SKM-1 (cell line): ENCODE measurements around the gene JOSD2.

Experiments
- DNase-seq: peaks from one replicate; lab custom pipeline; 2025; ENCODE audit not compliant: unreplicated experiment; lab: John Stamatoyannopoulos, UW

JOSD2 gene

DNA sequence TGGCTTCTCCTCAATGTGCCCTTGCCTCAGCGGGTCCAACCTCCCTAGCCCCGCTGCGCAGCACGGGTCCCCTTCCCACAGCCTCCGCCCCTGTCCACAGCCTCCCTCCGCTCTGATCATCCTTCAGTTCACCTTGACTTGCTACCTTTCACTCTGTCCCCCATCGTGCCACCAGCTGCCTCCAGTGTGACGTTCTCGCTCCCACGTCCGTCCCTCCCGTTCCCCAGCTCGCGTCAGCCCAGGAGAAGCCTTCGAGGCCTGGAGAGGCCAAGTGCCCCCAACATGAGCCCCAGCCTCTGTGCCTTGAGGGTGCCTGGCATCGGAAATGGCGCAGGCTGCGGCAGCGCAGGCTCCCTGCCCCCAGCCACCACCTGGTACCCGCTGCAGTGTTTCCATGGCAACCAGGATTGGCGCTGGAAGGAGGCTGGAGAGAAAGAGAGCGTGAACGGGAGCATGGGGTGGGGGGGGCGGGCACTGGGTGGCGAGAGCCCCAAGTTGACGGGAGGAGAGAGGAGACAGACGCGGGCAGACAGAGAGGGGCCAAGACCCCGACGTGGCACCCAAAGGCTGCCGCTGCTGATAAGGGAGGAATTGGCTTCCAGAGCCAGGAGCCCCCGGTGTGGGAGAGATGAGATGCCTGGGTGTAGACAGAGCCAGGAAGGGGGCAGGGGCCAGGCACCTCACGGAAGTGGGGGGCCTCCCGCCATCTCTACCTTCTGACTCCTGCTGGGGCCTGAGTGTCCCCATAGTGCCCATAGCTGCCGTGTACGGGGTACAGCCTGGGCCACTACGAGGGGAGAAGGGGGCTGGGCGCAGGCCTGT lies 3.6 kb upstream of the JOSD2 start:
- DNase-seq = no peak

DNA sequence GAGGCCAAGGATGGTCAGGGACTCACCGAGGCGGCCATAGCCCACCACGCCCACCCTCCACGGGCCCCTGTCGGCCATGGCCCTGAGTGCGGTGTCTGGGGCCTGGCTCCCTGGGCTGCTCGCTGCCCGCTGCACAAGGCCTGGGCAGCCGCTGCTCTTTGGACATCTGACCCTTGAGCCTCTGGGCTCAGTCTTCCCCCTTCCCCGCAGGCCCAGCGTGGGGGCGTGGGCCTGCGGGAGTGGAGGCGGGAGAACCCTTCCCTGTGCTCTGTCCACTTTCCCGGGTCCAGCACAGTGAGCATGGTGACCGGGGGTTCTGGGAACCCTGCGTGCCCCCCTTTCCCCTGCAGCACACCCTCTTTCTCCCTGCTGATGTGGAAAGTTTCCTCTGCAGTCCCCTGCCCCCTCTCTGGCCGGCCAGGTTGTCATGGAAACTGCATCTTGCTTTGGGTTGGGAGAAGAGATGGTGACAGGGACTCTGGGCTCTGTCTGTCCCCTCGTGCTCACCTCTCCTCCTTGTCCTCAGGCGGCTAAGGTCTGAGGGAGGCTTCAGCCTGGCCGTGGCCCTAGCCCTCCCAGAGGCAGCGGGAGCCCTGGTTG lies 2.9 kb upstream of the JOSD2 start, which contains the start of gene ASPDH:
TSS of gene ASPDH (minus strand) at position 168 of the 600 bp plus-strand sequence. CDS start at position 78, 90 bp downstream.
- no peak for DNase-seq

DNA sequence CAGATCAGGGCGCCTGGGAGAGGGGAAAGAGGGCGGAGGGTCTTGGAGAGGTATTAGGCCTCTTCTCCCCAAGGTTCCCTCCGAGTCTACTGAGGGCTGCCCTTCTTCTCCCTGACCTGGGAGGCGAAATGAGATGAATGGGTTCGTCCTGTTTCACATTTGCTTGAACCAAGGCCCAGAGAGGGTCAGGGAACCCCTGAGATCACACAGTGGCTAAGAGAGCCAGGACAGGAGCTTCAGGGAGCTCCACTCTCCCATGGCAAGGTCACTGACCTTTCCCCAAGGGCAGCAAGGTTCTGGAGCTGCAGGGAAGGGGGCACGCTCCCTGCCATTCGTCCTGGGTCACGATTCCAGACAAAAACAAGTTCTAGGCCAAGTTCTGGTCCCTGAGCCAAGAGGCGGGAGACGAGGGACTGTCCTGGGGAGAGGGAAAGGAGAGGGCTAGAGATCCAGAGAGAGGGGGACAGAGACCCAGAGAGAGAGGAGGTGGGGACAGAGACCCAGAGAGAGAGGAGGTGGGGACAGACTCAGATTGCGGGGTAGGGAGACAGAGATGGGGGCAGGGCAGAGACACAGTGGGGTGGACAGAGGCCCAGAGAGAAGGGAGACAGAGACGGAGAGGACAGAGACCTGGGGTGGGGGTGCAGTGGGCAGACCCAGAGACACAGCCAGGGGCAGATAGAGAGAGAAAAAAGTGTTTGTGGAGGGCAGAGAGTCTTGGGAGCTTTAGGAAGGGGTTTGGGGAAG lies 2.2 kb upstream of the JOSD2 start:
- no peak for DNase-seq

DNA sequence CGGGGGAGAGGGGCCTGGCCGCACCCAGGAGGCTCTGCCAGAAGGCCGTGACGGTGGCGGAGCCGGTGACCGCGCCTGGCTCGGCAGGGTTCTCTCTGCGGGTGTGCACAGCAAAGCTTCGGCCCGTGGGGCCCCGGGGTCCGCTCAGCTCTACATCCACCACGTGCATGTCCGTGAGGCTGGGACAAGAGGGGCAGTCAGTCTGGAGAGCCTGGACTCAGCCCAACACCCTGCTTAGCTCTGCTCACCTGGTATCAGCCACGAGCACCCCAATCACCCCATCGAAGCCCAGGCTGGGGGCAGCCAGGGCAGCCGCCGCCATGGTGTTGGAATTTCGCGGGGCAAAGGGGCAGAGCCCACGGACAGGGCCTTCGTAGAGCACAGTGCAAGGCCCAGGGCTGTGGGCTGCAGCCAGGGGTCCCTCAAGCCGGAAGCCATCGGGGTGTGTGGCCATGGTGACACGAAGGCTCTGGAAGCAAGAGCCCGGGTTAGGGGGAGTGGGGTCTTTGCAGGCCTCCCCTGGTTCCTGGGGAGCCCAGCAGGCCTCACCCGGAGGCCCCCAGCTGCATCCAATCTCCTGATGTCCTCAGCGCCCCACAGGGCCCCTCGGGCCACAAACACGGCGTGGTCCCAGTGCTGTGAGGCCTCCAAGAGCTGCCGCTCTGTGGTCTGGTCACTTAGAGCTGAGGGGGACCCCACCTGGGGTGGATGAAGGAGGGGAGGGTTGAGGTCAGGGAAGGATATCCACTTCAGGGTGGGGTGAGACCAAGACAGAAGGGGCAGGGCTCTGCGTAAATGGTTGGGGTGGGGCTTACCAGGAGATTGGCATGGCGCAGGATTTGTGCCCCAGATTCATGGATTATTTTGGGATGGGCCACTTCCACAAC lies 1.4 kb upstream of the JOSD2 start:
- DNase-seq = no peak

DNA sequence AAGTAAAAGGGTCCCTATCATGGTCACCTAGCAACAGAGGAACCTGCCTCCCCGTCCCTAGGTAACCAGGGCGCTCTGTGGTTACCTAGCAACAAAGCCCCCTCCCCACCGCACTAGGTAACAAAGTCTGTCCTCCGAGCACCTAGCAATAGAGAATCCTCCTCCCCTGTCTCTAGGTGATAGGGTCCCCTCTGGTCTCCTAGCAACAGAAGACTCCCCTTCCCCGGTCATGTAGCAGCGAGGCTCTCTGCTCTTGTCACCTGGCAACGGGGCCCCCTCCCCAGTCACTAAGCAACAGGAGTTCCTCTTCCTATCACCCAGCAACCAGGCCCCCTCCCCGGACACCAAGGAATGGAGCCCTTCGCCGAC lies 307 bp downstream of the JOSD2 start:
- DNase-seq = peak; percentile 46

DNA sequence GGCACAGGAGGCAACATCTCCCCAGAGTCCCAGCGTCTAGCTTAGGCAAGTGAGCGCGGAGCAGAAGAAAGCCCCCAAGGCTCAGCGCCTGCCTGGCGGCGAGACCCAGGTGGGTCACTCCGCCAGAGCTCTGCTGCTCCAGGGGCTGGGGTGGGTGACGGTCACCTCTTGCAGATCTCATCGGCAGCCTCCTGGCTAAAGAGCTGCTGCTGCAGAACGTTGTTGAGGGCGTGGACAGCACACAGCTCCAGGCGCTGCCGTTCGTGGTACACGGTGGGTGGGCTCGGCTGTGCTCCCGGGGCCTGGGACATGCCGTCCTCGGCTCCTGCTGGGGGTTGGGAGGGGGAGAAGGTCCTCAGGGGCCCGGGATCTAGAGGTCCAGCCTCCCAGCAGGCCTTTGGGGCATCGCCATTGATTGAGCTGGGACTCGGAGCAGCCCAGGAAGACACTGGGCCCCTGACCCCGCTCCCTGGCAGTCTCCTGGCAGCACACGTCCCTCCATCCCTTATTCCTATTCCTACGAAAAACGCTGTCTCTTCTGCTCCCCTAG lies 795 bp downstream of the JOSD2 start:
- no peak for DNase-seq

DNA sequence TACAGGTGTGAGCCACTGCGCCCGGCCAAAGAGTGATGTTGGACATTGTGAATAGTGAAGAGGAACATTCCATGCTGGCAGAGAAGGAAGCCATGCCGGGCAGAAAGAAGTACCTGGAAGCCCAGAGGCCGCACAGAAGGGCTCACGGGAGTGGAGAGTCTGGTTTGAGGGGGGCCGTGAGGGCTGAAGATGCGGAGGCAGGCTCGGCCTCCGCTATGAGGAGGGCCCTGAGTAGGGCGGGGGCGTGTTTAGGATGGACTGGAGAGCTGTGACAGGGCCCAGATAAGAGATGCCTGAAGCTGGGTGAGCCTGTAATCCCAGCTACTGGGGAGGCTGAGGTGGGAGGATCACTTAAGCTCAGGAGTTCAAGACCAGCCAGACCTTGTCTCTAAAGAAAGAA lies 1.6 kb downstream of the JOSD2 start:
- no peak for DNase-seq

DNA sequence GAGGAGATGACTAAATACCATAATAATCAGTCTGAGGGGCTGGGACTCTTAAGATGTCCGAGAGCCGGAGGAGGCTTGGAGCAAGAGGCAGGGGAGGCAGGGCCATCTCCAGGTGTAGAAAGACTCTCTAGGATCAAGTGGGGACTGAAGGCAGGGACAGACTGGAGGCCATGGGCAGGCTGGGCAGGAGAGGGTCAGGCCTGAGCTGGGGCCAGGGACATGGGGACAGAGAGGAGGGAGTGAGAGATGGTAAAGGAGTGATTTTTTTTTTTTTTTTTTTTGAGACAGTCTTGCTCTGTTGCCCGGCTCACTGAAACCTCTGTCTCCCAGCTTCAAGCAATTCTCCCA lies 2.2 kb downstream of the JOSD2 start:
- DNase-seq = no peak

DNA sequence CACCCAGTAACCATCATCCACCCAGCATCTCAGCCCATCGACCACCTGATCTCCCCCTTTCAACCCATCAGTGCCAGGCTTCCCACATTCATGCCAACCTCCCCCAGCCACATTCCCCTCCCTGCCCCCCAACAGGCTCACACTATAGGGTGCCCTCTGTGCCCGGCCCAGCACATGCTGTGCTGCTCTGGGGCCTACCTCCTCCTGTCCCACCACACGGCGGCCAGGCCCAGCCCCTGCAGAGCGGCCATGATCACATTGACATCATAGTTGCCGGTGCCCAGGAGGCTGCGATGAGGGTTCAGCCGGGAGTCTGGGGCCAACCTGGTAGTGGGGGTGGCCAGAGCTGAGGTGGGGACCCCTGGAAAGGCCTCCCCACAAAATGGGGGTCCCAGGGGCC lies 3.6 kb downstream of the JOSD2 start:
- no peak for DNase-seq

DNA sequence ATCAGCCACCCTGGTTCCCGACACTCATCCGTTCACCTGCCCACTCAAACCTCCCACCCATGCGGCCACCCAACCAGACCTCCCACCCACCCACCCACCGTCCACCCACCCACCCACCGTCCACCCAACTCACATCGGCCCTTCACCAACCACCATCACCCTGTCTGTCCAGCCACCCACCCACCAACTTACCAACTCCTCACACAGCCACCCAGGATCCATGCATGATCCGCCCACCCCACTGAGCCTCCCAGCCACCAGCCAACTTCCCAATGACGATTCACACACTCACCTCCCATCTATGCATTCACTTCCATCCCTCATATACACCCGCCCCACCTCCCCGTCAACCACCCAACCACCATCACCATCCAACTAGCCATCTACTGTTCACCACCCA lies 4.3 kb downstream of the JOSD2 start:
- no peak for DNase-seq

DNA sequence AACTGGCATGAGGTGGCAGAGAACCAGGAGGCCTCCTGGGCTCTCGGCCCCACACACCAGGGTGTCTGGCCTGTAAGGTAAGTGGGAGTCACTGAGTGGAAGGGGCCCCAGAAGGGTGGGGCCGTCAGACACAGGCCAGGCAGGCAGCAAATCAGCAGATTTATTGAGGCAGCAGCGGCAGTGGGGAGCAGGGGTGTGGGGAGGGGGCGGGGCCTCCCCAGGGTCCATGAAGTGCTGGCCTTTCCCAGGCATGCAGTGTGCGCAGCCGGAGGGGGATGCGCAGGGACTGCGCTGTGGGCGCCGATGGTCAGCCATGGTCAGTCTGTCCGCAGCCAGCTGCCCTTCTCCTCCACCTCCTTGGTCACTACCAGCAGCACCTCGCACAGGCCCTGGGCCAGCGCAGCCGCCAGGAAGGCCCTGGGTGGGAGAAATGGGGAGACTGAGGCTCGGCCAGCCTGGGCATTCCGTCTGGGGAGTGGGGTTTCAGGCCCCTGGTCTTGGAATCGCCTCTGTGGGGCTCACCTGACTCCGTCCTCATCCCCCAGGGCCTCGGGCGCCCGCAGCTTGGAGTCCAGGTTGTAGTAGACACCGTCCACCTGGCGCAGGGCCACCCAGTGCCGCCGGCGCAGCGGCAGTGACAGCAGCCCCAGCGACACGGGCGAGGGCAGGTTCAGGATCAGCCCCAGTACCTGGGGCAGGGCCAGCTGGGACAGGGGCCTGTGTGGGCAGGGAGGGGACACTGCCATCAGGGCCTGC lies 5.0 kb downstream of the JOSD2 start:
- DNase-seq = no peak

DNA sequence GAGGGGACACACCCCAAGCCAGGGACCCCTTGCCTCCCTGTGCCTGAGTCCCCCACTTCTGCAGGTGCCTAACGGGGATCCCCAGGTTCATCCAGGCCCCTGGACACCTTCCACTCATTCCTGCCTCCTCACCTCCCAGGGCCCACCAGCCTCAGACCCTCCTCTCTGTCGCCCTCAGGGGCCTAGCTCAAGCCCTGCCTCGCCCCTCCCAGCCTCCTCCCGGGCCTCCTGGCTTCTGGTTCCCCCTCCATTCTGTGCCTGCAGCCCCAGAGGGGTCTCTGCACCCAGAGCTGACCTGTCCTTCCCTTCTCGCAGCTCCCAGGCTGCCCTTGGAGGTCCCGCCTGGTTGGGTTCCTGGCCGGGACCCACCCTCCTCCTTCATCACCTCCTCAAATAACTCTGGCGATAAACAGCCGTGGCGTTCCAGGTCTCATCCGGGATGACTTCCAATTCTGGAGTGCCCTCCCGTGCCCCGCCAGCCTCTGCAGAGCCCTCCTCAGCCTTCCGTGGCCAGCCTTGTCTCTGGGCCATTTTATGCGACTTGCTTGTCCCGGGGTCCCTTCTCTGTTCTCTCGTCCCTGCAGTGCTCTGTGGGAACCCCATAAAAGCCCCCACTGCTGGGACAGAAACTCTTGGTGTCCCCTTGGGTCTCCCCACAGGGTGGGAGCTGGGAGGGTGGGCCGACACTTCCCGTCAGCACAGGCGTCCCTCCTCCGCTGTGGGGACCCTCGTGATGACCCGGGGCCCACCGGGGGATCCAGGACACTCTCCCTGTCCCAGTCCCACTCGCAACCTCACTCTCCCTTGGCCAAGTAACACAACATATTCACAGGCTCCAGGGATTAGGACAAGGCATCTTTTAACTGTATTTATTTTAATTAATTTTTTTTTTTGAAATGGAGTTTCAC lies 9.2 kb downstream of the JOSD2 start:
- DNase-seq = no peak

DNA sequence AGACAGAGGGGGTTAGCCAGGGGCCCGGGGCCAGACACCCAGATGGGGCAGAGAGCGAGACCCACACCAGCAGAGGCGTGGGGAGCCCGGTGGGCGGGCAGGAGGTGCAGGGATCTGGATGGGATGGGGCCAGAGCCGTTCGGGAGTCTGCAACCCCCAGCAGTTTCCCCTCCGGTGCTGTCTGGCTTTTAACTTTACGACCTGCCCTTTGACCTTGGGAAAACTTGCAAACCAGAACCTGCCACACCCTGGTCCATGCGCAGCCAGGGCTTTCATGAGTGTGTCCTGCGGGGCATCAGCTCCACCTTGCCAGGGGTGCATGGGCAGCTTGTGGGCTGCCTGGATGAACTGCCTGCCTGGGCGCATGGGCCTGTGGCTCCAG lies 9.8 kb downstream of the JOSD2 start:
- DNase-seq = no peak

DNA sequence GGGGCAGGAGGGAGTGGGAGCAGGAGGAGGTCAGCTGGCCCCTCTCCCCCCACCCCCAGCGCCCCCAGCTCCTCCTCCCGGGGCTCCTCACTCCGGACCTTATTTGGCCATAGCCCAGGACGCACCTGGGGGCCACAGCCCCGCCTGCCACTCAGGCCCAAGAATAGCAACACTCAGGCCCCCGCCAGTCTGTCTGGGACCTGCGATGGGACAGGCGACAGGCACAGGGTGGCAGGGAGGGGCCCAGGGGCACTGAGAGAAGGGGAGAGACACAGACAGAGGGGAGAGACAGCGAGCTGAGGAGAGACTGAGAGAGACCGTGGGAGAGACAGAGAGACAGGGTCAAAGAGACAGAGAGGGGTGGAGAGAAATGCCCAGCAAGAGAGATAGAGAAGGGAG lies 10.2 kb downstream of the JOSD2 start:
- DNase-seq = no peak

DNA sequence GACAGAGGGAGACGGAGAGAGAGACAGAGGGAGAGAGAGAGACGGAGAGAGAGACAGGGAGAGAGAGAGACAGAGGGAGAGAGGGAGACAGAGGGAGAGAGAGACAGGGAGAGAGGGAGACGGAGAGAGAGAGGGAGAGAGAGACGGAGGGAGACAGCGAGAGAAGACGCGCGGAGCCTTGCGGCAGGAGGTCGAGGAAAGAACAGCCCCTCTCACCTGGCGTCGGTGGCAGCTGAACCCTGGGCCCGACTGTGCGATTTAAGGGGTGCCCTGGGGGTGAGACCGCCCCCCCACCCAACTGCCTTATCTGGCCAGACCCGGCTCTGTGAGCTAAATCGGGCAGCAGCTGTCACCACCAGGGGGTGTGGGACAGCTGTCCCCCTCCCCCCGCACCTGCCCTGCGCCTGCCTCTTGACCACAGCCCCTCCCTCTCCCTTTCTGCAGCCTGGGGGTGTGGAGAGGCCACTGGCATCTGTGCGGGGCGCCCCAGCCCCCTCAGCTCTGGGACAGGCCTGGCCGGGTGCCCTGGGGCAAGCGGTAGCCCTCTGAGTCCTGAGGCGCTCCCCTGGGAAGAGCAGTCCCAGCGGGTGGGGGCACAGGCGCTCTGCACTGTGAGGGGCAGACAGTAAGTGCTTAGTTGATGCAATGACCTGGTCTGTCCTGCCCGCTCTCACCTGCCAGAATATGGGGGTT lies 10.8 kb downstream of the JOSD2 start:
- no peak for DNase-seq

DNA sequence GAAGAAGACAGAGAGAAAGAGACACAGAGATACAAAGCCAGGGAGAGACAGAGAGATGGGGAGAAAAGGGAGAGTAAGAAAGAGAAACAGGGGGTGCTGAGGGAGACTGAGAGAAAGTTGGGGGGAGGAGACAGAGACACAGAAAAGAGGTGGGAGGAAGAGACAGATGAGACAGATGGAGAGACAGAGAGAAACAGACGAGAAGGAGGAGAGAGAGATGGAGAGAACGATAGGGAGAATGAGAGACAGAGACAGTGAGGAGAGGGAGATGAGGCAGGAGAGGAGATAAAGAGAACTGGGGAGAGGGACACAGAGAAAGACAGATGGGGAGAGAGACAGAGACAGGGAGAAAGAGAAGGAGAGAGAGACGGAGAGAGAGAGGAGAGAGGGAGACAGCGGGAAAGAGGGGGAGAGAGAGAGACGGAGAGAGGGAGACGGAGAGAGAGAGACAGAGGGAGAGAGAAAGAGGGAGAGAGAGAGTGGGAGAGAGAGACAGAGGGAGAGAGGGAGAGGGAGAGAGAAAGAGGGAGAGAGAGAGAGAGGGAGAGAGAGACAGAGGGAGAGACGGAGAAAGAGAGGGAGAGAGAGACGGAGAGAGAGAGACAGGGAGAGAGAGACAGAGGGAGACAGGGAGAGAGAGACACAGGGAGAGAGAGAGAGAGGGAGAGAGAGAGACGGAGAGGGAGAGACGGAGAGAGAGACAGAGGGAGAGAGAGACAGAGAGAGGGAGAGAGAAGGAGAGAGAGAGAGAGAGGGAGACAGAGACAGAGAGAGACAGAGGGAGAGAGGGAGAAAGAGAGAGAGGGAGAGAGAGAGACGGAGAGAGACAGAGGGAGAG lies 12.6 kb downstream of the JOSD2 start:
- DNase-seq = no peak

DNA sequence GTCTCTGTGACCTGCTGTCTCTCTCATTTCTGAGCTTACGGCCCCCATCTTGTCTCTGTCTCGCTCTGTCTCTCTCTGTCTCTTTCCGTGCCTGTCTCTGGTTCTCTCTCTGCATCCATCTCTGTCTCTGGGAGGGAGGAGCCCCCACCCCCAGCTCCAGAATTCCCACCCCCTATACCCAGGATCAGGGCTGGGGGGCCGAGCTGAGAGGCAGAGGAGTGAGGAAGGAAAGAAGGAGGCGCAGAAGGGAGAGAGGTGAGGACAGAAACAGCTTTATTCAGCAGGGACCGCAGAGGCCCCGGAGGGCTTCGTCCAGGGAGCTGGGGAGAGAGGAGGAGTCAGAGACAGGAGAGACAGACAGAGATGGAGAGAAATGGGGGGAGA lies 14.0 kb downstream of the JOSD2 start:
- no peak for DNase-seq
